C1 segment of cervical spinal cord (tissue), 14 donors: ENCODE data around the gene CDH13.

Experiments used
- DNase-seq, 14 donors: peaks; one replicate each; lab custom pipeline; 2025; lab: John Stamatoyannopoulos, UW

Gene CDH13

DNA sequence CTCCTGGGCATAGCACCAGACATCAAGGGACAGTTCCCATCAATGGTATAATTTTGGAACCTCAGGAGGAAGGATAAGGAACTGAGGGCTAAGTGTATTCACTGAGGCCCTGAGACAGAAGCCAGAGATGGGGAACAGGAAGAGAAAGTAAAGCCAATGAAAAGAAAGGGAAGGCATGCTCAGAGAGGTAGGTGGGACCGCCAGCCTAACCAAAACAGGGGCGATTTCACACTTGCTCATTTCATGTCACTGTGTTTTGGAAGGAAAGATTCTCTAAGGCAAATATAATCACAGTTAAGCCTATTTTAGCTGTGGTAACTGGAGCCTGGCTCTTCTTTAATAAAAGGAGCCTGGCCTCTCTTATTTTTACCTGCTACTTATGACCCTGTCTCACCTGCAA is 411.1 kb downstream of the CDH13 start:
- DNase-seq, result no peak

DNA sequence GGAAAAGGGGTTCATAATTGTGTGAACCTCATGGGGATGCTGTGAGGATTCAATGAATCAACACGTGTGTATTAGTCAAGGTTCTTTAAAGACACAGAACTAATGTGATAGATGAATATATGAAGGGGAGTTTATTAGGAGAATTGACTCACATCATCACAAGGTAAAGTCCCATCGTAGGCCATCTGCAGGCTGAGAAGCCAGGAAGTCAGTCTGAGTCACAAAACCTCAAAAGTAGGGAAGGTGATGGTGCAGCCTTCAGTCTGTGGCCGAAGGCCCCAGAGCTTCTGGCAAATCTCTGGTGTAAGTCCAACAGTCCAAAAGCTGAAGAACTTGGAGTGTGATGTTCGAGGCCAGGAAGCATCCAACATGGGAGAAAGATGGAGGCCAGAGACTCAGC is 413.4 kb downstream of the CDH13 start:
- no peak for DNase-seq

- DNase-seq, result no peak
Measured at GRCh38 chr16:83044589-83044988, 417.8 kb downstream of the CDH13 start.

DNA sequence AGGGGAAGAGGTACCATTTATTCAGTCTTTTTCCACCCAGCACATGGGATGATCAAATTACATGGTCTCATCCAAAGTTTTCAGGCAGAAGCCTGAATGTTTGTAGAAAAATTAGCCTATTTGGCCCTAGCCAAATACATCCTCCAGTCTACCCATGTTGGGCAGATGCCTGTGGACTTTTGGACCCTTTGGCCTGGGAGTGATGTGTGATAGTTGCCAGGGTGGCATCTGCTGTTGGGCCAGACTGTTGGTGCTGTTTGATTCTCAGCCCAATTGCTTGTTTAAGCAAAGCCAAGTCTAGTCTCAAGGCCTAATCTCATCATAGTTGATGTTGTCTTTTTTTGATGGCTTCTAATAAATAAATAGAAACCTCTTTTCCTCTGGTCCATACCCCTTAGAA is 419.0 kb downstream of the CDH13 start:
- DNase-seq, result peak in 1 of 14 donors; percentile 84

DNA sequence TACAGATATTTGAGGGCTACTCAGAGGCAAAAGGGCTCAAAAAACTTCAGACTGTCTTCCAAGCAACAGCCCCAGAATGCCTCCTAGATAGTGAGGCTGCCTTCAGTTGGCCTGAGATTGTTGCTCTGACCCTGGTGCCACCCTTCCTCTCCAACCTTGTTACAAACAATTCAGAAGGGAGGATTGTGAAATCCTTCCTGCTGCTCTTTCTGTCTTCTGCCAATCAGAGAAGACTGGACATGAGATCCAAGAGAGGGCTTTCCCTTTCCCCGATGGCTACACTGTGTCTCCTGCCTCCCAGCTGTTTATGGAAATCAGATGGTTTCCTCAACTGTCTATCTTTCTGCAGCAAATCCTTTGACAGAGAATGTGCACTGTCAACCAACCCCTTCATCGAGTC is 419.9 kb downstream of the CDH13 start:
- no peak for DNase-seq

DNA sequence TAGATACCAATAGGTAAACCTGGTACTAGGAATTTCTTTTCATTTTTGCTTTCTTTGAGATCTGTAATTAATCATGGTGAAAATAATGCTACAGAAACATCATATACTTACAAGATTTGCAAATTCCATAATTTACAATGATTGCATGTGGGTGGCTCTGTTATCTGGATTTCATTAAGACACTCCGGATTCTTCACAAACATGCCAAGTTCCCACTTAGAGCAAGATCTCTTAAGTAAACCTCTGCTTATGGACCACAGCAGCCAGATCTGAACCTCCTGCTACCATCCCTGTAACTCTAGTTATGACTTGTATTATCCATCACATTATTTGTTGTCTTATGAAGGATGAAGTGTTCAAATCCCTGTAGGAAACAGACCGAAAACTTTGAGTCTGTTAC is 424.7 kb downstream of the CDH13 start:
- DNase-seq, result no peak

DNA sequence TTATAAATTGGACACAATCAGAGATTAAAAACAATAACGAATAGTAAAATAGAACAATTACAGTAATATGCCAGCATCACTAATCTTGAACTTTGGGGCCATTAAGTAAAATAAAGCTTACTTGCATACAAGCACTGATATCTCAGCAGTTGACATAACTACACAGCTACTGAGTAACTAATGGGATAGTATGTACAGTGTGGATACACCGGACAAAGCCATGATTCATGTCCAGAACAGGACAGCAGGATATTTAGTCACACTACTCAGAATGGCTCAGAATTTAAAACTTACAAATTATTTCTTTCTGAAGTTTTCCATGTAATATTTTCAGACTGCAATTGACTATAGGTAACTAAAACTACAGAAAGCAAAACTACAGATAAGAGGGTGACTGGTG is 427.5 kb downstream of the CDH13 start:
- no peak for DNase-seq

GRCh38 chr16:83058376-83058775 is 431.6 kb downstream of the CDH13 start:
- DNase-seq, result no peak

DNA sequence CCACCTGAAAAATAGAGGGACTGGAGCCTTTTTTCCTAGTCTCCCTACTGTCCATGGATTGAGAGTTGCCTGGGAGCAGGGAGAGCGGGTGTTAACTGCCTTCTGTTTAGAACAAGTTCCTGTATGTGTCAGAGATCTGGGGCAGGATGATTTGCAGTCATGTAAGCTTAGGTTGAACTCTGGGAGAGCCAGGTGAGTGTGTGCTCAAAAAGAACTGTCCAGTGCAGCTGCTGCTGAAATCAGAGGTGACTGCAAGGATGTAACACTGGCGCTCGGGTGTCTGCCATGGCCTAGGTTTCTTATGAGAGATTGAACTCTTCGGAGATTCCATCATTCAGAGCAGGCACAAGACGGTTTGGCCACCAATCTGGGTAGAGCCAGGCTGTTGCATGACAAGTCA is 432.5 kb downstream of the CDH13 start:
- DNase-seq, result no peak

GRCh38 chr16:83066011-83066410 is 439.2 kb downstream of the CDH13 start:
- DNase-seq, result no peak

DNA sequence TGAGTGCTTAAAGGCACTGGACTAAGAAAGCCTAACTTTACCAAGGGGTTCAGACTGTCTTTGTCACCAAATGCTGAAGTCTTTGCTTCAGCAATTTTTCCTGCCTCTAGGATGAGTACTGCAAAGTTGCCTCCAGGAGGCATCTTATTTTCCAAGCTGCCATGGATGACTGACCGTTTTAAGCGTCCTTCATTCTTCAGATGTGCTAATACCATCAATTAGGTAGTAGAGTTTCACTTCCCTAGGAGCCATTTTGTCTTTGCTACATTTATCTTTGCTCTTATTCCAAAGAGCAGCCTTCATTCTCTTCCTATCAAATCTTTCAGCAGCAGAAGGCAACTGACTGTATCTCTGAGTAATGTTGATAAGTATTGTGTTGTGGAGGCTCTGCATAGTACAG is 440.1 kb downstream of the CDH13 start:
- DNase-seq, result no peak

- no peak for DNase-seq
Measured at GRCh38 chr16:83068686-83069085, 441.9 kb downstream of the CDH13 start.

DNA sequence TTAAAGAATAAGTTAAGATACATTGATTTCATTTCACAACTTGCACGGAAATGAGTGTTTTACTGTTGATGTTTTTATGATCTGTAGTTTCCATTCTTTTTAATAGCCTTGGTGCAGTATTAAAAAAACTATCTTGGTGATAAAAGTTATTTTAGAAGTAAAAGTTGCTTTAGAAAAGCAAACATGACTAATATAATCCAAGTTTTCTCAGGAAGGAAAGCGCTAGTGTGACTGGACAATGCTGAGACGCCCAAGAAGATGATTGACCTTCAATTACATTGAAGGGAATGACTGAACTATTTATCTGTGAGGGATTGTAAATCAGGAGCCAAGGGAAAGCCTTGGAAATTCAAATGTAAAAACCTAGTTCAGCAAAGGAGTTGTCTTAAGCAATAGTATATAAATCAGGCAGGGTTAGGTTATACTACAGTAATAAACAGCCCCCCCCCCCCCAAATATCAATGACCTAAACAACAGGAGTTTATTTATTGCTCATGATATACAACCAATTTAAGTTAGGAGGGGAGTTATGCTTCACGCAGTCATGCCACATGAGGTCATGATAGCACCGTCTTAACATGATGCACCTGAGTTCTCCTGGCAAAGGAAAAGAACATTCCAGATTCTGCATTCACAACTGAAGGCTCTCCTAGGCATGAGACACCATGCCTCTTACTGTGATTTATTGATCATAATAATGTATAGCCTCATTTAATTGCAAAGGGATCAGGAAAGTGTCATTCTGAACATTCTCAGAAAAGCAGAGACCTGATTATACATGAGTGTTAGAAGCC is 443.8 kb downstream of the CDH13 start:
- no peak for DNase-seq

- no peak for DNase-seq
Measured at GRCh38 chr16:83075956-83076355, 449.2 kb downstream of the CDH13 start.

GRCh38 chr16:83083361-83083760 is 456.6 kb downstream of the CDH13 start:
- DNase-seq, result no peak

GRCh38 chr16:83085660-83086059 is 458.9 kb downstream of the CDH13 start:
- DNase-seq, result no peak

DNA sequence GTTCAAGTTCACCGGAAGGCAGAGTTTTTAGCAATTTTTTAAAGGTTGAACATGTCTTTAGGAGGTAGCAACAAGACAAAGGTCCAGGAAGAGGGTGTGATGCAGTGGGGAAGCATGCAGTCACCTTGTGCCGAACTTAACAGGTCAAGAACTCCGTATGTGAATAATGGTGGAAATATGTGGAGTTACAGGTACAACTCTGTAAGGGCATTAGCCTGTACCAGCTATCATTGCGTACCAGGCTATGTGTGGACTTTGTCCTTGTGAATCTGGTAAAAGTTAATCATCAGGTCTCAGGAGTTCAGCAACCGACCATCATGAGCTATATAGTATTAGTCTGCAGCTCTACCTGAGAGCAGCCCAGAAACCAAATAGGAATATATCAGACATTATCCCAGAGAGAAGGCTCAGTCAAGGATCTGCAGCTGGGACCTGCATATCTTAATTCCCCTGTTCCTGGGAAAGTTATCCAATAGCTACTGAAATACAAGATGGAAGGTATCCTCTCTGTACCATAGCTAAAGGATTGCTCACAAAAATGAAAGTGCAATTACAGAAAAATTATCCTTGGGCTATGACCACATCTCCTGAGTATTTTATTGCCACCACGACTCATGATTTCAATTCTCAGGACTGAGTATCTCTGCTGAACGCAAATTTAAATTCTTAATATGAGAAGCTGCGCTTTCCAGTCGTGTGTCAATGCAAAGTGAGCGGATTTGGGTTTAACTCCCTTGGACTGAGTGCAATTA is 469.3 kb downstream of the CDH13 start:
- DNase-seq, result no peak

DNA sequence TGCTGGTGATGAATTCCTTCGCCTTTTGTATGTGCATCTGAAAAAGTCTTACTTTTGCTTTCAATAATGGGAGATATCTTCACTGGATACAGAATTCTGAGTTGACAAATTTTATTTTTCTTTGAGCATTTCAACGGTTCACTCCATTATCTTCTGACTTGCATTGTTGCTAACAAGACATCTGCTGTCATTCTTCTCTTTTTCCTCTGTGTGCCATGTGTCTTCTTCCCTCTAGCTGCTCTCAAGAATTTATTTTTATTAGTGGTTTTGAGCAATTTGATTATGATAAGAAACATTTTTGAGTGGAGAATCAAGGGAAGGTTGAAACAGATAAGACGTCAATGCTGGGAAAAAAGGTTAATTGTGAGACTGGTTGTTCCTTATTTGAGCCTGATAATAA is 471.8 kb downstream of the CDH13 start:
- DNase-seq, result no peak

DNA sequence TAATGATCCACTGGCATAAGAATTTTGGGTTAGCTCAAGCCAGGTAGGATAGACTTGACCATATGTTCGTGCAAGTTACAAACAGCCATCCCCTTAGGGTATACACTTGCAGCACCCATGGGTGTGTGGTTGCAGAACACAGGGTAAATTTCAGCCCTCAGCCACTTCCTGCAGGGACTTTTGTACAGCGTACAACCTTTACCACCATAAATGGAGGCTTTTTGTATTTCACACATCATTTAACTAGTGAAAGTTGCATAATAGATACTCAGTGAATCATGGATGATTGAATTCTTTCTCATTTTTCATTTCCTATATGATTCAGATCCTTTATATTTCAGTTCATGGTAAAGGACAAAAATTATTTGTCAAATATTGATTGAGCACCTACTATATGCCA is 473.9 kb downstream of the CDH13 start:
- no peak for DNase-seq

DNA sequence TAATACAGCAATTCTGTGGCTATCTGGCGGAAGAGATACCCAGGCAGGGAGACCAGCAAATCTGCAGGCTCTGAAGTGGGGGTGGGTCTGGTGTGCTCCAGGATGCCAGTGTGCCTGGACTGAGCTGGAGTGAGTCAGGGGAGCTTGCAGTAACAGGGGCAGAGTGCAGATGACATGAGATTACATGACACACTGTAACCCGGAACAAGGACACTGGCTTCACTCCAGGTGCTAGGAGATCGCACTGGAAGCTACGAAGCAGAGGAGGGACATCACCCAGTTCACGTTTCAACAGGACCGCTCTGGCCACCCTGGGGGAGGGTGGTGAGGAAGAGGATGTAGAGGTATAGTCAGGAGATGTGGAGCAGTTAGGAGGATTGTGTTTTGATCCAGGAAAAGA is 475.6 kb downstream of the CDH13 start:
- DNase-seq, result no peak

- DNase-seq, result no peak
Measured at GRCh38 chr16:83105279-83106077, 478.7 kb downstream of the CDH13 start.

DNA sequence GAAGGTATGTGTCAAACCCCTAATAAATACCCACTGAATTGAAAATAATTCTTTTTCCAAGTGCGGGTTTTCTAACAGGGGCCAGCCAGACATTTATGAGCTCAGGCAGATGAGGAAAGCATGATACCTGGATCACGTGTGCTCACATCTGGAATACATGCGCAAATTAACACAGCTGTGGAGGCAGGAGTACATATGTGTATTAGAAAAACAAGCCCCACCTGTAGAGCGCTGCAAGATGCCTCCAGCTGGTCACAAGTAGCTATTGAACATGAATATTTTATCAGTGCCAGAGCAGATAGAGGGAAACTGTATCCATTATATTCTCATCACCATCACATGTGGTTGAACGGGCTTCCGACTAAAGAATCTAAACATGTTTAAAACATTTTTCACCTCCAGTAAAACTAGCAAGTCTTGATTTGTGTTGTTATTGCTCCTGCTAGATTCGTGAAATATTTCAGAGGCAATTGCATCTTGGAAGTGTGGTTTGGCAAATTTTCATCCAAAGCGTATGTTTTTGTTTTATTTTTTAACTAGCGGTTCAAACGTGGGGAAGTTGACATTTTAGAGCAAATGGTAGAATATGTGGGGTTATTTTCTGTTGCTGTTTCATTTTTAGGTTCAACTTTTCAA is 482.8 kb downstream of the CDH13 start:
- DNase-seq, result no peak
